ENCODE data around the gene TFF2.

The TFF2 gene

GRCh38 chr21:42350927-42351426, at the start of gene TFF2:
Gene TFF2, minus strand, starts transcription at chr21:42350994. Its CDS starts 37 bp downstream, at chr21:42350957.
- DNase-seq = no peak

- DNase-seq = peak; percentile 48
These were observed 49.7 kb upstream of the TFF2 start for GRCh38 chr21:42400525-42400924.

- no peak for DNase-seq
These were observed 47.7 kb upstream of the TFF2 start for GRCh38 chr21:42398436-42399028.

- no peak for DNase-seq
These were observed 47.1 kb upstream of the TFF2 start for GRCh38 chr21:42397746-42398394.

- no peak for DNase-seq
These were observed 46.3 kb upstream of the TFF2 start for GRCh38 chr21:42396799-42397745.

GRCh38 chr21:42395905-42396651, 45.3 kb upstream of the TFF2 start, which contains the start of gene TMPRSS3:
Gene TMPRSS3, minus strand, starts transcription at chr21:42396052. Its CDS starts 635 bp downstream, at chr21:42395417.
- no peak for DNase-seq

GRCh38 chr21:42395302-42395701, 44.5 kb upstream of the TFF2 start:
- no peak for DNase-seq

- no peak for DNase-seq
These were observed 42.7 kb upstream of the TFF2 start for GRCh38 chr21:42393443-42393950.

GRCh38 chr21:42392731-42393442, 42.1 kb upstream of the TFF2 start:
- peak; percentile 45 for DNase-seq

- no peak for DNase-seq
These were observed 40.5 kb upstream of the TFF2 start for GRCh38 chr21:42391297-42391696.

GRCh38 chr21:42390696-42391095, 39.9 kb upstream of the TFF2 start:
- no peak for DNase-seq

GRCh38 chr21:42390193-42390592, 39.4 kb upstream of the TFF2 start:
- no peak for DNase-seq

GRCh38 chr21:42389449-42389835, 38.6 kb upstream of the TFF2 start:
- no peak for DNase-seq

- DNase-seq = no peak
These were observed 38.1 kb upstream of the TFF2 start for GRCh38 chr21:42388740-42389448.

- no peak for DNase-seq
These were observed 37.1 kb upstream of the TFF2 start for GRCh38 chr21:42387843-42388340.

- DNase-seq = no peak
These were observed 36.4 kb upstream of the TFF2 start for GRCh38 chr21:42387164-42387563.

- no peak for DNase-seq
These were observed 35.3 kb upstream of the TFF2 start for GRCh38 chr21:42386034-42386591.

GRCh38 chr21:42385619-42386018, 34.8 kb upstream of the TFF2 start:
- DNase-seq = no peak

- no peak for DNase-seq
These were observed 34.2 kb upstream of the TFF2 start for GRCh38 chr21:42384989-42385388.

- no peak for DNase-seq
These were observed 33.6 kb upstream of the TFF2 start for GRCh38 chr21:42384156-42384945.

Data from stimulated activated CD4-positive, alpha-beta T cell treated with anti-CD3 and anti-CD28 coated beads, Interleukin-4, amount 100 ng/mL, for 24 hours (primary cell).